HUES48 (cell line): Measurements from ENCODE around the gene LIN28B.

Experiments
- H3K27ac ChIP-seq: one replicate; pipeline ENCODE4 v1.7.0; 2013; ENCODE audit warnings: low read depth, low read length, inconsistent platforms
- H3K27me3 ChIP-seq: 2 replicates; pipeline ENCODE4 v1.6.1; 2013; ENCODE audit warnings: mild to moderate bottlenecking, low read length; ENCODE audit not compliant: control insufficient read depth, insufficient read depth
- H3K36me3 ChIP-seq: 2 replicates; pipeline ENCODE4 v1.6.1; 2013; ENCODE audit warnings: low read length; ENCODE audit not compliant: control insufficient read depth, insufficient read depth
- H3K4me1 ChIP-seq: 2 replicates; pipeline ENCODE4 v1.6.1; 2013; ENCODE audit warnings: mild to moderate bottlenecking, low read length; ENCODE audit not compliant: control insufficient read depth, insufficient read depth
- H3K4me3 ChIP-seq: 2 replicates; pipeline ENCODE4 v1.5.1; 2013; ENCODE audit warnings: mild to moderate bottlenecking, low read depth, low read length
- H3K9ac ChIP-seq: 2 replicates; pipeline ENCODE4 v1.6.1; 2013; ENCODE audit warnings: mild to moderate bottlenecking, low read depth, low read length, moderate library complexity
- H3K9me3 ChIP-seq: 2 replicates; pipeline ENCODE4 v1.6.1; 2013; ENCODE audit warnings: low read length; ENCODE audit not compliant: control insufficient read depth, insufficient read depth

The LIN28B gene

GRCh38 chr6:104956731-104957294 is at the start of gene LIN28B:
Gene LIN28B, plus strand, starts transcription at chr6:104957107. Its CDS starts 144 bp downstream, at chr6:104957251.
- Histone ChIP-seq H3K27me3 (no peaks in the 10 kb centered on the region), H3K27ac (peak within 1 kb of the TSS; percentile 100)

GRCh38 chr6:104908031-104908887 is 48.6 kb upstream of the LIN28B start:
- no peak overlapping the region for H3K4me3 ChIP-seq
- H3K9me3 ChIP-seq, result no peaks in the 10 kb centered on the region
- no peaks in the 10 kb centered on the region for H3K27me3 ChIP-seq
- no peak overlapping the region for H3K27ac ChIP-seq
- no peak overlapping the region for H3K9ac ChIP-seq
- no peaks in the 10 kb centered on the region for H3K36me3 ChIP-seq
- H3K4me1 ChIP-seq, result no peaks in the 10 kb centered on the region

More at GRCh38 chr6:104956731-104957294, at the start of gene LIN28B:
- peak within 1 kb of the TSS; percentile 99 for H3K9ac ChIP-seq
- peaks cover 39% of the 10 kb centered on the region for H3K4me1 ChIP-seq
- no peaks in the 10 kb centered on the region for H3K9me3 ChIP-seq
- peak within 1 kb of the TSS; percentile 92 for H3K4me3 ChIP-seq
- peaks cover 10% of the 10 kb centered on the region for H3K36me3 ChIP-seq

- Histone ChIP-seq H3K4me1 (no peaks in the 10 kb centered on the region), H3K4me3 (no peak overlapping the region), H3K27me3 (no peaks in the 10 kb centered on the region), H3K27ac (no peak overlapping the region), H3K9me3 (no peaks in the 10 kb centered on the region), H3K36me3 (no peaks in the 10 kb centered on the region), H3K9ac (no peak overlapping the region)
These were observed 47.9 kb upstream of the LIN28B start for GRCh38 chr6:104908888-104909525.

- H3K9ac ChIP-seq, result no peak overlapping the region
- H3K9me3 ChIP-seq, result no peaks in the 10 kb centered on the region
- no peaks in the 10 kb centered on the region for H3K27me3 ChIP-seq
- peaks cover 7% of the 10 kb centered on the region; the same call in 1 of the 2 replicates for H3K4me1 ChIP-seq
- H3K27ac ChIP-seq, result no peak overlapping the region
- no peaks in the 10 kb centered on the region for H3K36me3 ChIP-seq
- no peak overlapping the region for H3K4me3 ChIP-seq
These were observed 35.0 kb upstream of the LIN28B start for GRCh38 chr6:104921896-104922295.

- Histone ChIP-seq H3K4me3 (no peak overlapping the region), H3K9me3 (no peaks in the 10 kb centered on the region), H3K27ac (no peak overlapping the region), H3K9ac (no peak overlapping the region), H3K36me3 (no peaks in the 10 kb centered on the region), H3K27me3 (no peaks in the 10 kb centered on the region), H3K4me1 (peaks cover 14% of the 10 kb centered on the region)
These were observed 28.8 kb upstream of the LIN28B start for GRCh38 chr6:104928141-104928540.

GRCh38 chr6:104929353-104929752 is 27.6 kb upstream of the LIN28B start:
- Histone ChIP-seq H3K27me3 (no peaks in the 10 kb centered on the region), H3K4me3 (no peak overlapping the region), H3K27ac (no peak overlapping the region), H3K36me3 (no peaks in the 10 kb centered on the region), H3K9me3 (no peaks in the 10 kb centered on the region), H3K9ac (no peak overlapping the region), H3K4me1 (peaks cover 14% of the 10 kb centered on the region)

- no peak overlapping the region for H3K9ac ChIP-seq
- no peaks in the 10 kb centered on the region for H3K27me3 ChIP-seq
- peaks cover 14% of the 10 kb centered on the region for H3K4me1 ChIP-seq
- H3K36me3 ChIP-seq, result no peaks in the 10 kb centered on the region
- H3K9me3 ChIP-seq, result no peaks in the 10 kb centered on the region
- H3K4me3 ChIP-seq, result no peak overlapping the region
- no peak overlapping the region for H3K27ac ChIP-seq
These were observed 26.0 kb upstream of the LIN28B start for GRCh38 chr6:104930939-104931338.

- Histone ChIP-seq H3K36me3 (no peaks in the 10 kb centered on the region), H3K27me3 (no peaks in the 10 kb centered on the region), H3K9ac (no peak overlapping the region), H3K4me1 (peaks cover 13% of the 10 kb centered on the region), H3K27ac (no peak overlapping the region), H3K4me3 (no peak overlapping the region), H3K9me3 (no peaks in the 10 kb centered on the region)
These were observed 20.0 kb upstream of the LIN28B start for GRCh38 chr6:104936766-104937535.

- Histone ChIP-seq H3K4me3 (peak overlapping the region; percentile 80), H3K9me3 (no peaks in the 10 kb centered on the region), H3K27ac (peak overlapping the region; percentile 90), H3K27me3 (no peaks in the 10 kb centered on the region), H3K4me1 (peaks cover 32% of the 10 kb centered on the region), H3K9ac (peak overlapping the region; percentile 87), H3K36me3 (no peaks in the 10 kb centered on the region)
These were observed 16.5 kb upstream of the LIN28B start for GRCh38 chr6:104940238-104940892.
